ENCODE results near the gene CPEB1. TPM values are rescaled to one million over a fixed set of nuclear protein-coding genes. Genes with fewer than 3 reads are reported as not detected.
"Not testable (repeated sequence)": the region's sequence is repeated elsewhere in the genome, so short reads cannot be mapped to it uniquely, and the experiment has no call there.

Gene CPEB1
- total RNA-seq, 1 donor from 2014 or later, result 0.72 TPM

DNA sequence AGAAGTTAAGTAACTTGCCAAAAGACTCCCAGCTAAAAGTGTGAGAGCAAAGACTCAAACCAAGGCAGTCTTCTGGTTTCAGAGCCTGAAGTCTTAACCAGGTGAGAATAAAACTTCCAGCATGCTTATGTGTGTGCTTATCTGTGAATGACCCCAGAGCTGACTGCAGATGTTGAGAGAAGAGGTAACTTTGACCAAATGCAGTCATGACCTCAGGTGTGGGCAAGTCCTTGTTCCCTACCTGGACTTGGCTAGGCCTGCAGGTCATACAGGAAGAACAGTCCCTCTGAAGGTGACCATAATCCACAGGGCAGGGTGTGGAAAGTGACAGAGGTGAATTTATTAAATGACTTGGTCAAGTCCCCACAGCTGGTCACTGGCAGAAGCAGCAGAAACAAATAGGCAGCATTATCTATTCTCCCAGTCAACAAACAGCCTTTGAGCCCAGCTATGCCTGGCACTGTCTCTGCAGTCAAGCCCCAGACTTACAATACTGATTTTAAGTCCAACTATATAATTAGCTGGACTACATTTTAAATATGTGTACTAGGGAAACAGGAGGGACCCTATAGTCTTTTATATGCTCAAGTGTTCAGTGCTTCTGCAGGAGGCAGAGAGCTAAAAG lies 3.0 kb upstream of the CPEB1 start:
- DNase-seq (no peak), ATAC-seq (no peak)
- intact Hi-C loops (cut with micrococcal nuclease), result no loop called here

DNA sequence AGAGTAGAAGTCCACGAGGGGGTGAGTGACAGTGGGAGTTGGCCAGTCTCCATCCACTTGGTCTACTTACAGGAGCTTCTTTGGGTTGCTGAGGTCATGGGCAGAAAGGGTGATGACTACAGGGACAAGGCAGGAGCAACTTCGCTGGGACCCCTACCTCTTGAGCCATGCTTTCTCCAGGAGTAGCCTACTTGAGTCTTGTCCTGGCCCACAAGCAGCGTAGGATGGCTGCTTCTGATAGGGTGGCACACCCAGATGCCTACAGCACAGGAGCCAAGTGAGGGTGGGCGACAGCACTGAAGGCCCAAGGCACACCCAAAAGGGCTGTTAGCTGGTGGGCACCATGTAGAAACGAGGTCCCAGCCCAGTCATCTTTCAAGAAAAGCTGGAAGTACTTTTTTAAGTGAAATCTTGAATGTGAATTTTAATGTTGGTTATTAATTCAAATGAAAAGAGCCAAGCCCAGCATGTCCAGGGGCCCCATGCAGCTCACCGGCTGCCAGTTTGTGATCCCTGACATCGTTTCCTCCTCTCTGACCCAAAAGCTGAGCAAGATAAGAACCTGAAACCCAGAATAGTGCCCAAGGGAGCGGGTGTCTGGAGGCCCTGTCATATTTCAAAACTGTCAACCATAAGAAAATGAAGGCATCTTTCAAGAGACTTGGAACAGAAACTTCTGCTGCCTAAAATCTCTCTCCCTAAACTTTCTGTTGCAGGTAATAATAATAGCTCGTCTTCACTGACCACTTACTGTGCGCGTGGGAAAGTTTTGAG lies 2.2 kb upstream of the CPEB1 start:
- intact Hi-C loops (cut with micrococcal nuclease), result no loop called here
- ATAC-seq (no peak), DNase-seq (no peak)

DNA sequence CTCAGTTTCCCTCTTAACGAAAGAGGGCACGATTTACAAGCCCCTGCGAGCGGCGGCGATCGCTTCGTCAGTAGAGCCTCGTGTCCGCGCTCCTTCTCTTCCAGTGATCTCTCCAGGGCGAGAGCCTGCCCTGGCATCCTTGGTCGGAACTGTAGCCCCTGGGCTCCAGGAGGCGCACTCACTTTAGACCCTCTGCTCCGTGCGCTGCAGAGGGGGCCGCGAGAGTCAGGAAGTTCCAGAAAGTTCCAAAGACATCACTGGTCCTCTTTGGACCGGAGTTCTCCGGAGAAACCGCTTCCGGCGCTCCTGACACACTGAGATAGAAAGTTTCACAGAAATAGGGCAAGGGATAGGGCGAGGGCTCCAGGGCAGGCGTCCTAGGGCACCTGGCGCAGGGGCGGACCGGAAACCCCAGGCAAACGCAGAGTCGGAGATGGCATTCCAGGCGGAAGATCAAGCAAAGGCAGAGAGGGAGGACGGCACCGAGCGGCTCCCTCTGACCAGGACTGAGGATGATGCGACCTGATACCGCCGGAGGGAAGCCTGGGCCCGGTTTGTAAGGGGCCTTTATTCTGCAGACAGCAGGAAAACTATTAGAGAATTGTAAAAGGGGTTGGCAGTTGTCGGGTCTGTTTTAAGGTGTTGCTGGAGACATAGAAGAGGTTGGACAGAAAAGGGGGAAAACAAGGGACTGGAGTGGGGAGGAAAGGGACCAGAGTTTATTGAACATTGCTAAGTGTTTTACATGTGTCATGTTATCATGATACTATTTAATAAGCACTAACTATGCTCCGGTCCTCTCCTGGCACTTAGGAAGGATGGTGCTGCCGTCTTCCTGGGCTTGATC lies 1.3 kb upstream of the CPEB1 start:
- ATAC-seq (peak; percentile 27), DNase-seq (no peak)
- intact Hi-C loops (cut with micrococcal nuclease), result no loop called here

DNA sequence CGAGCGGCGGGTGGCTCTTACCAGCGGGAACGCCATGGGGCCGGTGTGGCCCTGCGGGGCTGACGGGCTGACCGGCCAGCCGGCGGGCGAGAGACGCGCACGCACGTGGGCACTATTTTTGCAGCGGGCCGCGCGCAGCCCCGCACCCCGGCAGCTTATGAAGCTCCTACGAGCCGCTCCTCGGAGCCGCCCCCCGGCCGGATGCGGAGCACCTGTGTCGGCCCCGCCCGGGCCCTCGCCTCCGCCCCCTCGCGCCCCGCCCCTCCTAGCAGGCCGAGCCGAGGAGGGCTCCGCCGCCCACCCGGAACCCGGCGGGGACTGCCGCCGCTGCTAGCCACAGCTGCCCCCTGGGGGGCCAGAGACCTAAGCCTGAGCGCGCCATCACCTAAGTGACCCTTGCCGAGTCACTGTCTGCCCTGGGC lies 683 bp upstream of the CPEB1 start:
- ATAC-seq, result peak; percentile 52
- intact Hi-C loops (cut with micrococcal nuclease), result no loop called here

DNA sequence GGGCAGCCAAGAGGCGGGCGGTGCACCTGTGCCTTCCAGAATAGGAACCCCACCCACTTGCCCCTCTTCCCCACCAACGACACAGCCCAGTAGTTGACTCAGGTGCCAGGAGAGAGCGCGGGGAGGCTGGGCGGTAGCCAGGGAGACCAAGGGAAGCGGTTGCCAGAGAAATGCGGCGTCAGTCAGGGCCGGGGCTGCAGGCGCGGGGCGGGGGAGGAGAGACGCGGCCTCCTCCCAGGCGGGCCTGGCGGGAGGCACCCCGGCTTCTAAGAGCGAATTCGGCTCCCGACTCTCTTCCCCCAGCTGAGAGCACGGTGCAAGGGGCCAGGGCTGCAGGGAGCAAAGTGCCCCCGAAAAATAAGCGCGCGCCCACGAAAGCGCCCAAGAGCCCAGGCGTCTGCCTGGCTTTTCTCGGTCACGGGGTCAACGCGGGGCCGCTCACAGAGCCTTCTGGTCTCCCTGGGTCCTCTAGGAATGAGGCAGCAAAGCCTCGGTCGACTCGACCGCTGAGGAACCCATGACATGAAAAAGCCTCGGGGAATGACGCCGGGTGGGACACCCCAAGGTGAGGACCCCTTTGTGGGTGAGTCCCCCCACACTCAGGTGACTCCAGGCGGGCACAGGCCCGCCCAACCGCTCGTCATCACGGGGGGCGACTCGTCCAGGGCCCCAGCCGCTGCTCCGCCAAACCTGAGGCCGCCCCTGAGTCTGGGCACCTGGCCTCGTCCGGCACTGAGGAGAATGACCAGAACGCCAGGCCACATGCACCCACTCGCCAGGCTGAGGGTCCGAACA lies 716 bp downstream of the CPEB1 start:
- intact Hi-C loops (cut with micrococcal nuclease), result no loop called here
- ATAC-seq, result no peak
- DNase-seq, result peak; percentile 31

More for the DNA sequence above, 683 bp upstream of the CPEB1 start:
- DNase-seq, result no peak

DNA sequence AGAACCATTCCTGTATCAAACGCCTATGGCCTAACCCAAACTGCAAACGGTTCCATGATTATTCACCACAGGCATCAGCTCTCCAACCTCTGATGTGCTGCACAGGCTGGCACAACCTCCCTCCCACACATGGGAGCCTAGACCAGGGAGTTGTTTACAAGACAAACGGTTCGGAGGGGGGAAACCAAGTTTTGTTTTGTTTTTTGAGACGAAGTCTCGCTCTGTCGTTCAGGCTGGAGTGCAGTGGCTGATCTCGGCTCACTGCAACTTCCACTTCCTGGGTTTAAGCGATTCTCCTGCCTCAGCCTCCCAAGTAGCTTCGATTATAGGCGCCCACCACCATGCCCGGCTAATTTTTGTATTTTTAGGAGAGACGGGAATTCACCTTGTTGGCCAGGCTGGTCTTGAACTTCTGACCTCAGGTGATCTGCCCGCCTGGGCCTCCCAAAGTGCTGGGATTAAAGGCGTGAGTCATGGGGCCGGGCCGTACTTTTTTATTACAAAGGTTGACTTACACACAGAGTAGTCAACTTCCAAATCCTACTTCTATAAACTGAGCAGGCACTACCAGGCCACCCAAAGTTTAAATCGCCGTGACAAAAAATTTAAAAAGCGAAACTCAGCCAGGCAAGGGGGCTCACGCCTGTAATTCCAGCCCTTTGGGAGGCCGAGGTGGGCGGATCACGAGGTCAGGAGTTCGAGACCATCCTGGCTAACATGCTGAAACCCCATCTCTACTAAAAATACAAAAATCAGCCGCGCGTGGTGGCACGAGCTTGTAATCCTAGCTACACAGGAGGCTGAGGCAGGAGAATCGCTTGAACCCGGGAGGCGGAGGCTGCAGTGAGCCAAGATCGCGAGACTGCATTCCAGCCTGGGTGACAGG lies 2.0 kb downstream of the CPEB1 start:
- intact Hi-C loops (cut with micrococcal nuclease); DNase-seq; ATAC-seq: not testable (repeated sequence)

DNA sequence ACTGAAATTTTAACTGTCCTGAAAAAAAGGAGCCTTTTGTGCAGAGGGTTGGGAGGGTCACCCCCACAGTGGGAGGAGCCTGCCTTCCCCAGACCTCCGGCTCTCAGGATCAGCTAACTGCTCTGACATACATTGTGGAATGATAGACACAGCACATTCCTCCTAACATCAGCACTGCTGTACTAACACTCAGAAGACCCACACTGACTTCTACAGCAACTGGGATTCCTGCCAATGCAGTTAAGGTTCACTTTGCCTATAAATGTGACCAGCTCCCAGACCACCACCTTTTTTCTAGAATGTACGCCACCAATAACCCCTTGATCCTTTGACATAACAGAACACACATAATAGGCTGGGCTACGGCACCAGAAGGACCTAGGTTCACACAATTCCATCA lies 3.2 kb downstream of the CPEB1 start:
- ATAC-seq, result no peak
- intact Hi-C loops (cut with micrococcal nuclease), result no loop called here

DNA sequence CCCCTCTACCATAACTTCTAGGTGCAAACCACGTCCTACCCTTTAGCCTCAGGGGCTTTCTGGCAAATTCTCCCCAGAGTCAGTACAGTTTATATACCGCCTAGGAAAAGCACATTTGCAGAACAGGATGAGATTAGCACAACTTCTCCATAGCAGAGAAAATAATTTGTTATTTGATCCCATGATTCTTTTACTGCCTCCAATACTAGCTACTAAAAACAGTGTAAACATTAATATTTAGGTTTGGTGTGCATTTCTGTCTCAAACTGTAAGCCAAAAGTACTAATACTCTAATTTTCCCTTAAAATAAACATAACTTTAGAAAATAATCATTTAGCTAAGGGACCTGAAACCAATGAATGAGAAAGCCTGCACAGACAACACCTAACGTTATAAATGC lies 4.5 kb downstream of the CPEB1 start:
- no peak for ATAC-seq
- intact Hi-C loops (cut with micrococcal nuclease), result no loop called here
- DNase-seq, result no peak

More for the DNA sequence above, 3.2 kb downstream of the CPEB1 start:
- no peak for DNase-seq

DNA sequence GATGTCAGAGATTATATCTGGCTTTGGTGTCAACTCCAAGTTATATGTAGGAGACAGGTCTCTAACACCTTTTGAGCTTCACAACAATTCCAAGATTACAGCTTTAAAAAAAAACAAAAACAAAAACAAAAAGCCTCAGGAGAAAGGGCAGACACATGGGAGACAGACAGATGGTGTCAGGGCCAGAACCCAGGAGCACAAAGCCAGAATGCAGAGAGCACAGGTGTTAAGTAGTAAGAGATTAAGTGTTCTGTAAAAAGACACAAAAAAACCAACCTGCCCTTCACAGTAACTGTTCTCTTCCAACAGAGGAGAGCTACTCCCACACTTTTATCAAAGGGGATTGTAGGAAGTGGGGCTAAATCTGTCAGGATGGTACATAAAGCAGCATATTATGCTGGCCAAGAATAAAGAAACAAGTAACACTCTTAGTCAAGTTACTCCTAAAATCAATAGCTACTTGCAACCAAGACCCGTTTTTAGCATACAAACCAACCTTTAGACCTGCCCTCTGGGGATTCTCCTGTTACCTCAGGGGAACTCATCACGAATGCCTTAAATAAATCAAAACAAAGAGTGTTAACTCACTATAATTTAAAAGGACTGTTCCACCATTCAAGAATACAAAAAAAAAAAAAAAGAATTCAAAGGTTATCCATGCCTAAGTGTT lies 5.9 kb downstream of the CPEB1 start:
- DNase-seq (no peak), ATAC-seq (no peak)
- intact Hi-C loops (cut with micrococcal nuclease), result no loop called here

DNA sequence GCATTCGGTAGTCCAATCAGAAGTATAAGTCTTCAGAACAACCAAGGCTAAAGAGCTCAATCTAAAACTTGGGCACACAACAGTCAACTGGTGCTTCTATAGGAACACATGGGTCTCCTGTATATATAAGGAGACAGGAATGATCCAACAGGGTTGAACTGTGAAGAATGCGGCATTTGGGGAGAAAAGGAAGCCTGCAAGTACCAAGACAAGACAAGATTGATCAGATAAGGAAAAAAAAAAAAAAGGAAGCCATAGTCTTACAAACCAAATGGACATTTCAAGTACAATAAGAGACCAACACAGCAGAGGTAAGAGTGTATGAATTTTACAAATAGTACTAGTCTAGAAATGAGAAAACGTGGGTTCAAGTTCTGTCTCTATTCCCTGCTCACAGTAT lies 6.5 kb downstream of the CPEB1 start:
- no peak for DNase-seq
- intact Hi-C loops (cut with micrococcal nuclease), result no loop called here
- ATAC-seq, result no peak

DNA sequence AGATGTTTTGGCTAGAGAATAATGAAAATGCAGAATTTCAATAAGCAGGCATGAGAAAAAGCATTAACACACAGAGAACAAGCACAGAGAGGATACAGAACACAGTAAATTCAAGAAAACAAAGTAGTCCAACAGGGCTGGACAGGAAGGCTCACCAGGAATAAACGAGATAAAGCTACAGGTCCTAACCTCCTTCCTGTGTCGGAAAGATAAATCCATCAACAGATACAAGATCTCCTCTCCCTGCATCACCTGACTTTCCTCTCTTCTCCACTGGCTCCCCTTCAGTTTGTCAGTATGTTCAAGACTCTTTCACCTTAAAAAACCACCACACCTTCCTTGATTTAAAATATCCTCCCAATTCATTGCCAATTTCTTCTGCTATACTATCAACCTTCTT lies 11.4 kb downstream of the CPEB1 start:
- DNase-seq (no peak), ATAC-seq (no peak)
- intact Hi-C loops (cut with micrococcal nuclease), result no loop called here

DNA sequence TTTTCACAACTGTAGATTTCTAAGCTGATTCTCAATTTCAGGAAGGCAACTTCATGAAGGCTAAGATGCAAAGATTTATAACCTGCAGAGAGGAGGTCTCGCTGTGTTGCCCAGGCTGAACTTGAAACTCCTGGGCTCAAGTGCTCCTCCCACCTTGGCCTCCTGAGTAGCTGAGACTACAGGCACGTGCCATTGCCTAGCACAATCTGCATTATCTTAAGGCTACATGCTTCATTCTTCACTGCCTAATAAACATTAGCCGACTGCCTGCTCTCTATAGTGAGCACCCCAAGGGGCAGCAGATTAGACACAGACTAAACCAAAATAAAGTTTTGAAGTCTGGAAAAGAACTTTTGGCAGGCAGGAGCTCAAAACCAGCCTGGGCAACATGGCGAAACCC lies 17.1 kb downstream of the CPEB1 start:
- no peak for DNase-seq
- ATAC-seq, result no peak
- intact Hi-C loops (cut with micrococcal nuclease), result no loop called here

DNA sequence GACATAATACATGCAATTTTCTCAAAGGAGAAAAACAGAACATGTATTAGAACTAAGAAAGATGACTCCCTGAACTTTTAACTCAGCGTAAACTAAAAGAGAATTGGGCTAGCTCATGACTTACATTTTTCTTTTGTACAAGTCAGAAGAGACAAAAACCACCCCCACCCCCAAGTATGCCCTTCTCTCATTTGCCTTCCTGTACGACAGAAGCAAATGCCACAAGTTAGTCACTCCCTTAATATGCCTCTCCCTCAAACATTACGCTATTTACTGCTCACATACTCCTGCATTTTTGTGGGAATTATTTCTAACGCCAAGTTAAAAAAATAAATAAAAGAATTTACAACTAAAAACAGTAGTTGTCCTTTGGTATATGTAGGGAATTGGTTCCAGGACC lies 22.0 kb downstream of the CPEB1 start:
- intact Hi-C loops (cut with micrococcal nuclease), result no loop called here
- ATAC-seq (no peak), DNase-seq (no peak)

DNA sequence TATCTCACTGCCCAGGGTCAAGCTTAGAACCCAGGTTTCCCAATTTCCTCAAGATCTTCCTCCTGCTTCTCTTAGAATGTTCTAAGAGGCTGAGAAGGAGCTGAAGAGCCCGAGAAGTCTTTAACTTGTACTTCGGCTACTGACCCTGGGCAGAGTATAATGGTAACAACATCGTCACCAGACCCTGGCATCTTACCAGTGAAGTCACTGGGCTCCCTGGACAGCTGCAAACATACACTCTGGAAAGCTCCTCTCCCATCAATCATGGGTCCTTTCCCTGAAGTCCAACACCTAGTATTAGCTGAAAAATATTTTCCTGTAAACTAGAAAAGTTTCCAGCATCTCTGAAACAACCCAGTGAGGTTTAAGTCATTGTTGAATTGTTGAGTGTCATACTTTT lies 22.7 kb downstream of the CPEB1 start:
- intact Hi-C loops (cut with micrococcal nuclease), result no loop called here
- DNase-seq, result no peak
- ATAC-seq, result no peak

DNA sequence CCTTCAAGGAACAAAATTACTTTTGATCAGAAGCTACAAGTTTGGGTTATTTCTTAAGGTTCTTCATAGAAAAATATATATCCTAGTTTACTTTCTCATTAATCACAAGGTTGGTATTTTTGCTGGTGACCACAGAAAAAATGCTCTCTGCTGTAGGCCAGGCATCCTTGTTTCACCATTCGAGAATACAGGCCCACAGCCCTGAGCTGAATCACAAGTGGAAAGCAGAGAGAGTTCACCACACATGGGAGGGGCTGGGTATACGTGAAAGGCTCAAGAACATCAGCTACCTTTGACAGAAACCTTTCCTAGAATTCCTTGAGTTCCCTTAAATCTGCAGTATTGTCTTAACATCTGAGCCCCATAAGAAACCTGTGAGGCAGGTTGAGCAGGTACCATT lies 23.2 kb downstream of the CPEB1 start:
- DNase-seq (no peak), ATAC-seq (no peak)
- intact Hi-C loops (cut with micrococcal nuclease), result no loop called here

DNA sequence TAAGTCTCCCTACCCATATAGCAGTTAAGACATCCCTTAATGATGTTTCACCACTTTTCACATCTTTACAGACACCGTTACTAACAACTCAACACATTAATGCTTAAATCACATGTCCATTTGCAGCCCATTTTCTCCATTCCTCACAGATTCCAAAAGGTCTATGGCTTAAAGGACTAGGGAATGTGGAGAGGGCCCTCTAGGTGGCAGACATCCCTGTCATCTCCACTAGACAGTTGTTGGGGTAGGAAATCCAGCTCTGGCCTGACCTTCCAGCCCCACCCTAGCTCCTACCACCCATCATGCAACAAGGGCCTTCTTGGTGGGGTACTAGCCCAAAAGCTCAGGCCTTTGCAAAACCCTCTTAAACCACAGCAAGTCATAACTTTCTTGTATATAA lies 25.2 kb downstream of the CPEB1 start:
- intact Hi-C loops (cut with micrococcal nuclease), result no loop called here
- ATAC-seq, result no peak
- no peak for DNase-seq

DNA sequence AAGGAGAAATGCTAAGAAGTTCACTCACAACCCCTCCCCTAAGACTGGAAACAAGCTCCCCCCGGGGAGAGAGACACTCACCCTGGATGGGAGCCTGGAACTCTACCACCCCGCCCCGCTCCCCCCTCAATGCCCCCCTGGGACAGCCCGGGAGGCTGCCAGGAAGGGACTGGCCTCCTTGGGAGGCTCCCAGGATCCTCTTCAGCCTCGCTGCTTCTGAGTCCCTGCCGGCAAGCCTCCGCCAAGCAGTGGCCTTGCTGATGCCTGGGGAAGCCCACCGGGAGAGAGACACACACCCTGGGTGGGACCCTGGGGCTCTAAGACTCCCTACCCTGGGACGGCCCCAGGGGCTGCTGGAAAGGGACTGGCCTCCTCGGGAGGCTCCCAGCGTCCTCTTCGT lies 33.4 kb downstream of the CPEB1 start:
- no peak for DNase-seq
- intact Hi-C loops (cut with micrococcal nuclease), result no loop called here
- ATAC-seq, result no peak

DNA sequence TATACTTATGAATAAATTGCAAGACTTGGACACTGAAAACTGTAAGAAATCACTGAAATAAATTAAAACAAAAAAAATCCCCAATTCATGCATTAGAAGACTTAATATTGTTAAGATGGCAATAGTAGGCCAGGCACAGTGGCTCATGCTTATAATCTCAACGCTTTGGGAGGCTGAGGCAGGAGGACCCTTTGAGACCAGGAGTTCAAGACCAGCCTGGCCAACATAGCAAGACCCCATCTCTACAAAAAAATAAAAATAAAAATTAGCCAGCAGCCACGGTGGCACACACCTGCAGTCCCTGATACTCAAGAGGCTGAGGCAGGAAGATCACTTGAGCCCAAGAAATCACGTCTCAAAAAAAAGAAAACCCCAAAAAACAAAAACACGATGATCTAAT lies 35.8 kb downstream of the CPEB1 start:
- no peak for ATAC-seq

More for the DNA sequence above, 35.8 kb downstream of the CPEB1 start:
- intact Hi-C loops (cut with micrococcal nuclease), result no loop called here
- no peak for DNase-seq

Measured in left ventricle myocardium superior (tissue), 1 donor.